Measurements from ENCODE around the gene KCNAB2.

The KCNAB2 gene

GRCh38 chr1:6029351-6029750 lies 16.3 kb upstream of the KCNAB2 start:
- DNase-seq, result no peak

- no peak for DNase-seq
Measured at GRCh38 chr1:6030132-6030531, 15.6 kb upstream of the KCNAB2 start.

GRCh38 chr1:6030547-6031261 lies 15.0 kb upstream of the KCNAB2 start:
- DNase-seq, result no peak

DNA sequence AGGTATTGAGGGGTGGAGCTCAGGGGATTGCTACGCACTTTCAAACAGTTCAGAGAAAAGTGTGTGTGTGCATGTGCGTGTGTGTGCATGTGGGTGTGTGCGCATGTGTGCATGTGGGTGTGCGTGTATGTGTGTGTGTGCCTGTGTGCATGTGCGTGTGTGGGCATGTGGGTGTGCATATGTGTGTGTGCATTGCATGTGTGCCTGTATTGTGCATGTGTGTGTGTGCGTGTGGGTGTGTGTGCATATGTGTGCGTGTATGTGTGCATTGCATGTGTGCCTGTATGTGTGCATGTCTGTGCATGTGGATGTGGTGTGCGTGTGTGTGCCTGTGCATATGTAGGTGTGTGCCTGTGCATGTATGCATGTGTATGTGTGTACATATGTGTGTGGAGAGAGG lies 12.6 kb upstream of the KCNAB2 start:
- no peak for DNase-seq

DNA sequence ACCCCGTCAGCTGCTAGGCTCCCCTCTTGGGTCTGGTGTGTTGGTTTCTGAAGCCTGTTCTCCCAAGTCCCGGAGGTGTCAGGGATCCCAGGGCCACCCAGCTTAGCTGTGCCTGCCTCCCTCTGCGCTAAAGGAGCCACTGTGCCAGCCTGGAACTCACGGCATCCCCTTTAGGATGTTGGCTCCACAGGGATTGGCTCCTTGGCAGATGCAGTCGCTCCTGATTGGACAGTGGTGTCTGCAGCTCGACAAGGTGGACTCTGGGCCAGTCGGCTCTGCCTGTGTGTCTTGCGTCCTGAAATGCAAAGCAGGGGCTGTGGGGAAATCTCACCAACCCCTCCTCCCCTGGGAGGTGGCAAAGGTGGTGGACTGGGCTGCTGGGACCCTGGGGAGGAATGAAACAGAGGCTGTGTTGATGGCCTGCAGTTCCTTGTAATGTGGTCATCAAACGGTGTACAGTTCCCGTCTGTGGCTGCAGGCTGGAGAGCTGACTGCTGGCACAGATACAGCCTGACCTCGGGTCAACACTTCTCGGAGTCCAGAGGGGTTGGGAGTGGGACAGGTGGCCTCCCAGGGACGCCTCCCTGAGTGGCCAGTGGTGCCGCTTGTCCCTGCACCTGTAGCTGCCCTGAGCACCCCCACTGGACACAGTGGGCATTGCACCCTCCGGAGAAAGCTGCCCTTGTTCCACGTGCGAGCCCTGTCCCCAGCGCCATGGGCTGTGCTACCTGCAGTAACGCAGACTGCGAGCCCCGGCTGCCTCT lies 11.5 kb upstream of the KCNAB2 start:
- DNase-seq, result peak in 35 of 51 donors; percentile 6 to 69 (median 38)

DNA sequence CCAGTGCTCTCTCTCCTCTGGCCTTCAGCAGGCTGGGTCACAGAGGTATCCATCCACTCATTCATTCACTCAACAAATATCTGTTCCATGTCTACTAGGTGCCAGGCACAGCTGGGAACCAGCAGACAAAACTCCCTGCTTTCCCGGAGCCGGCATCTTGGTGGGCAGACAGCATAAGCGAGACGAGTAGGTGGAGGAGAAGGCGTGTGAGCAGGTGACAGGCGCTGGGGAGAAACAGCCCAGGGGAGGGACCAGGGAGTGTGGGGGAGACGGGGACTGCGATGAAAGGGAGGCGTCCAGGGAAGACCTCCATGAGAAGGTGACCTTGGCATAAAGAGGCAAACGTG lies 11.0 kb upstream of the KCNAB2 start:
- DNase-seq, result peak in 1 of 51 donors; percentile 59

- DNase-seq, result peak in 1 of 51 donors; percentile 5
Measured at GRCh38 chr1:6035303-6035702, 10.4 kb upstream of the KCNAB2 start.

GRCh38 chr1:6035719-6036118 lies 10.0 kb upstream of the KCNAB2 start:
- DNase-seq, result no peak

- DNase-seq, result no peak
Measured at GRCh38 chr1:6037338-6037762, 8.3 kb upstream of the KCNAB2 start.

- DNase-seq, result no peak
Measured at GRCh38 chr1:6038603-6039002, 7.1 kb upstream of the KCNAB2 start.

GRCh38 chr1:6039031-6039430 lies 6.7 kb upstream of the KCNAB2 start:
- no peak for DNase-seq

- DNase-seq, result no peak
Measured at GRCh38 chr1:6040444-6040843, 5.2 kb upstream of the KCNAB2 start.

DNA sequence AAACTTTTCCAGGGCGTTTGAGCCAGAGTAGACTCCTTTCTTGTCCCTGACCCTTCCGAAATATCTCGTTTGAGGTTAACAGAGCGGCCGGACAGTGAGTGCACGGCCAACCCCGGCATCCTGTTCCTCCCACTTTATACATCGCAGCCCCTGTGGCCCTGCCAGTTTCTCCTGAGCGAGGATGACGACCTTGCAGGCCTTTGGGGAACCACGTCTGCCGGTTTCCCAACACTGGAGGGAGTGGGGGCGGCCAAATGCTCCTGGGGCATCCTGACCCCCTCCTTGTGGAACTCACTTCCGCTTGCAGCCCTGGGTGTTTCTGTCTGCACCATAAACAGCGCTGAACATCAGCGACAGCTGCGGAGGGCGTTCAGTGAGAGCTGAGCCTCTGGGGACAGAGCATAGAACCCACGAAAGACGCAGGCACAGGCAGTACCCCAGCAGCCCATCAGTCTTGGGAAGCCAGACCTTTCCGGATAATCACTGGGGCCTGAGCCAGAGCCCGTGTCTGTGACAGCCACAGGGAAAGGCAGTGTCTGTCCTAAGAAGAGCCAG lies 4.8 kb upstream of the KCNAB2 start:
- DNase-seq, result no peak

DNA sequence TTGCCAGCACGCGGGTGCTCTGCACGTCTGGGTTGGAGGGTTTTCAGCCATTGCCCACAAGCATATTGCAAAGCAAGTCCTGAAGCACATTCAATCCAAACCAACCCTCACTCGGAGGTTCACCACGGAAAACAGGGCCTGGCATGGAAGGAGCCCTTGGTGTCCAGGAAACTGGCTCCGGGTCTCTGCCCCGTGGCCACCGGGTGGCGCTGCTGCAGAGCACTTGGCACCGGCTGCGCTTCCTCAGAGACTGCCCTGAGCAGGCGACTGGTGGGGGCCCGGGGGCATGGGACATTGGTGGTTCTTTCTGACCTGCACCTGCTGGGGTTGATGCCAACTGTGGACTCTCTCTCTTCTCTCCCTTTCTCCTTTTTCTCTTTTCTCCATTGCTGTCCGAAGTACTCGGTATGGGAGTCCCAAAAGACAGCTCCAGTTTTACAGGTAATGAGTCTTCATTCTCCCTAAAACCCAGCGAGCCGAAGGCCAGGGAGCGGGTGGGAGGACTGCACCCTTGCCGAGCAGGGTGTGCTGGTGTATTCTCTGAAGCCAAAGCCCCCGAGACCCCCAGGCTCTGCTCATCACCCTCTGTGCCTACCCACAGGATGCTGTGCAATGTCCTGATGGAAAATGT lies 4.1 kb upstream of the KCNAB2 start:
- peak in 3 of 51 donors; percentile 15 to 39 (median 15) for DNase-seq

DNA sequence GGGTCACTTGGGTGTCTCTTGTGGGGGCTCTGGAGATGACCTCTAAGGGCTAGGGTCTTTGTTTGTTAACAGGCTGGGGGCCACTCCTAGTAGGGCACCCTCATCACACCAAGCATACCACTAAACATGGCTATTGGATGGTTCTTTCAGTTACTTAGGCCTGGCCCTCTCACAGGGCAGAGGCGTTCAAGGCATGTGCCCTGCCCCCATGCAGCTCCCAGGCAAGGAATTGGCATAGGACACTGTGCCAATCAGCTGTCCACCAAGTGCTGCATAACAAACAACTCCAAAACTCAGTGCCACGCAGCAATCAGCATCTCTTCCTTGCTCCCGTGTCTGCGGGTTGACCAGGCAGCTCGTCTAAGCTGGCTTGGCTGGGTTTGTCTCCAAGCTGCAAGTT lies 2.1 kb upstream of the KCNAB2 start:
- DNase-seq, result no peak

- no peak for DNase-seq
Measured at GRCh38 chr1:6044481-6045109, 1.1 kb upstream of the KCNAB2 start.

DNA sequence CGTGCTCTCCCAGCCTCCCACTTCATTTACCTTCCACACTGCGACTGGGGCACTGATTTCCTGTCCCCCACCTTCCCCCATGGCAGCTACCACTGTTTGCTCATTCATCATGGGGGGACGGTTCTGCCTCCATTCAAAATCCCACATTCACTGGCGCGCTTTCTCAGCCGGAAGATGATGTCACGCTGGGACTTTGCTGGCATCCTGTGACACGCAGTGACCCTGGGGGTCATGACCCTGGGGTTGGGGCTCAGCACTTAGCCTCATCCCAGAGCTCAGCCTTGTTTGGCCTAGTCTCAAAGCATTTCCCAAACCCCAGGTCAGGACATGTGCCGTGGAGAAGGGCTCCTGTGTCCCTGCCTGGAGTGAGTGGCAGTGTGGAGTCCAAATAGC lies 582 bp upstream of the KCNAB2 start:
- no peak for DNase-seq

DNA sequence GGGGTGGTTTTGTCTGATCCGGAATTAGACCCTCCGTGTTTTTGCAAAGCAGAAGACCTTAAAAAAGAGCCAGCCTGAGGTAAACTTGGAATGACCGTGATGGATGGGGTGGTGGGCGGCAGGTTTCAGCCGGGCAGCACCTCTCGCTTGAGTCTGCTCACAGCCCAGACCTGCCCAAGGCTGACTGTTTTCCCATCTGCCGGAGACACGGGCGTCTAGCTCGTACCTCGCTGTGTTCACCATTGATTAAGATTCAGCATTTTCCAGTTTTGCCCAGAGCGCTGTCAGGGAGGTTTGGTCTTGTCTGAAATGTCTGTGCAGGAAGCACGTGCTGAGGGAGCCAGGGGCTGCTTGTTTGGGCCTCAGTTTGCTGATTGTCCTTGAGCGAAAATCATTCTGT lies 591 bp downstream of the KCNAB2 start:
- DNase-seq, result no peak

- peak in 1 of 51 donors; percentile 60 for DNase-seq
Measured at GRCh38 chr1:6048179-6048867, 2.6 kb downstream of the KCNAB2 start.

GRCh38 chr1:6049419-6049818 lies 3.7 kb downstream of the KCNAB2 start:
- DNase-seq, result no peak

- DNase-seq, result no peak
Measured at GRCh38 chr1:6051423-6051822, 5.7 kb downstream of the KCNAB2 start.
